Measurements from ENCODE around the gene C1QTNF6.

The C1QTNF6 gene

GRCh38 chr22:37160027-37160426 lies 28.0 kb downstream of the C1QTNF6 start:
- DNase-seq, result no peak

- no peak for DNase-seq
Observed at GRCh38 chr22:37158963-37159290, 29.1 kb downstream of the C1QTNF6 start.

DNA sequence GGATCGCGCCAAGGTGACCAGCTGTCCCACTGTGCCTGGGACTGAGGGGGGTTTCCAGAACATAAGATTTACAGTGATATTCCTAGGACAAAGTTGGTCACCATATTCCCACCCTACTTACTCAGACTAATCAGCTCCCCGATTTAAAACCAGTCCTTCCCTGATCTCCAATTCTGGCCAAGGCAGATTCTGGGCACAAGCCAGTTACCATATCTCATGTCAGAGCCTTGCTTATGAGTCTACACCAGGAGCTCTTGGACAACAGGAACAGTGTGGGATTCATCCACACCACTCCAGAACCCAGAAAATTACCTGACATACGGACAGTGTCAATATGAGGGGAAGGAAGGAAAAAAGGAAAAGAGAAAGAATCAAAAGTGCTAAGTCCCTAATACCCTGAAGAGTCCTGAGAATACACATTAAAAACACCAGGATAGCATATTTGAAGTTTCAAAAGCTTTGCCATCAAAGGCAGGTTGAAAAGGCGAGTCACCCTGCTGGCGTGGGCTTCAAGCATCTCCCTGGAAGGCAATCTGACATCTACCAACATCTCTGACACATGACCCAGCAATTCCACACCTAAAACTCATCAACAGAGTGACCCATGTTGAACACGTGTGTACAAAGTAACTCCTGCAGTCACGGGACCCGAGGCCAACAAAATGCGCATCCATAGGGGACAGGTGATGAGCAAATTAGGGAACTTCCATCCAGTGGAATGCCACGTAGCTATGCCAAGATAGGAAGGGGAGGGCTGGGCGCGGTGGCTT lies 30.3 kb downstream of the C1QTNF6 start:
- no peak for DNase-seq

GRCh38 chr22:37156686-37157435 lies 31.2 kb downstream of the C1QTNF6 start:
- no peak for DNase-seq

- DNase-seq, result no peak
Observed at GRCh38 chr22:37155971-37156370, 32.1 kb downstream of the C1QTNF6 start.

DNA sequence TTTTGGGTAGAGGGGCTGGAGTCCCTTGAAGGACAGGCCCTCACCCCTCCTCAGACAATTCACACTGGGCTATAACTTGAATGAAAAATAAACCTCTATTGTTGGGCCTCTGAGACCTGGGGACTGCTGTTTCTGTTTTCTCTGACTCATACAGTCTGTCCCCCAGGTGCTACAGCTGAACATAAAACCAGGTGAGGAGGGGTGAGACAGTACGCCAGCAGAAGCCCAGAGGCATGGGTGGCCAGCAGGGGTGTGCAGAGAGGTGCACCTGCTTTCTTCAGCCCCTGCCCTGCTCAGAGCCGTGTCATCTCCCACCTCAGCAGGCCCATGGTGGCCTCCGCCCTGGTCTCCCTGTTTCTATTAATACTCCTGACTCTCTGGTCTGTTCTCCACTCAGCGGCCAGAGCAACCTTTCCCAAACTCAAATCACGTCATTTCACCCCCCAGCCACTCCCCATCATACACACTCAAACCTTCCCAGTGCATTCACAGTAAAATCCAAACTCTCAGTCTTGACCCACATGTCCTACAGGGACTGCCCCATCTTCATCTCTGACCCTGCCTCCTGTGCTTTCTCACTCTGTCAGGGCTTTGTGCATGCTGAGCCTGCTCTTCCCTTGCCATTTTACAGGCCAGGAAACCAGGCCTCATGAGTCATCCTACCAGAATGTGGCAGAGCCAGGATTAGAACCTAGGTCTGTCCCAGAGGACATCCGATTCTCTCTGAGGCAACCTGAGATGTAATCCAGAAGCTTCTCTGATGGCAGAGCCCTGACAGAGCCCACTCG lies 32.9 kb downstream of the C1QTNF6 start:
- no peak for DNase-seq

DNA sequence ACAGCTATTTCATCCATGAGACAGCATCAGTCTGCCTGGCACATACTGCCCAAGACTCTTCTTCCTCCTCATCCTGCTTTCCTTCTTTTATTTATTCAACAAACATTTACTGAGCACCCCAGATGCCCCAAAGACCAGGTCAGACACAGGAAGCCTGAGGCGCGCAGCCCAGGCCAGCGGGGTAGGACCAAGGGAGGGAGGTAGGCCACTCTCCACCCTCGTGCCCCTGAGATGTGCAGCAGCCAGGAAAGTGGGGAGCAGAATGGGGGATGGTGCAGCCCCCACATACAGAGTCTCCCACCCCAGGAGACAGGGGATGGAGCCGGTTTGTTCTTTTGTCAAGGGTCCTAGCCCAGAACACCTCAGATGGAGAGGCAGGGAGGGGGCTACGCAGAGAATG lies 34.1 kb downstream of the C1QTNF6 start:
- DNase-seq, result no peak

- DNase-seq, result no peak
Observed at GRCh38 chr22:37151401-37151800, 36.6 kb downstream of the C1QTNF6 start.

DNA sequence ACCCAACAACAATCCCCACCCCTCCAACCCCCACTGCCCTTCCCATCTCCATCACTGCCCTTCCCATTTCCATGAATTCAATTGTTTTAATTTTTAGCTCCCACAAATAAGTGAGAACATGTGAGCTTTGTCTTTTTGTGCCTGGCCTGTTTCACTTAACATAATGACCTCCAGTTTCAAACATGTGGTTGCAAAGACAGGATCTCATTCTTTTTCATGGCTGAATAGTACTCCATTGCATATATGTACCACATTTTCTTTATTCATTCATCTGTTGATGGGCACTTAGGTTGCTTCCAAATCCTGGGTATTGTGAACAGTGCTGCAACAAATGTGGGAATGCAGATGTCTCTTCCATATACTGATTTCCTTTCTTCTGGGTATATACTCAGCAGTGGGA lies 37.3 kb downstream of the C1QTNF6 start:
- DNase-seq, result no peak

GRCh38 chr22:37148742-37149665 lies 39.0 kb downstream of the C1QTNF6 start:
- no peak for DNase-seq

DNA sequence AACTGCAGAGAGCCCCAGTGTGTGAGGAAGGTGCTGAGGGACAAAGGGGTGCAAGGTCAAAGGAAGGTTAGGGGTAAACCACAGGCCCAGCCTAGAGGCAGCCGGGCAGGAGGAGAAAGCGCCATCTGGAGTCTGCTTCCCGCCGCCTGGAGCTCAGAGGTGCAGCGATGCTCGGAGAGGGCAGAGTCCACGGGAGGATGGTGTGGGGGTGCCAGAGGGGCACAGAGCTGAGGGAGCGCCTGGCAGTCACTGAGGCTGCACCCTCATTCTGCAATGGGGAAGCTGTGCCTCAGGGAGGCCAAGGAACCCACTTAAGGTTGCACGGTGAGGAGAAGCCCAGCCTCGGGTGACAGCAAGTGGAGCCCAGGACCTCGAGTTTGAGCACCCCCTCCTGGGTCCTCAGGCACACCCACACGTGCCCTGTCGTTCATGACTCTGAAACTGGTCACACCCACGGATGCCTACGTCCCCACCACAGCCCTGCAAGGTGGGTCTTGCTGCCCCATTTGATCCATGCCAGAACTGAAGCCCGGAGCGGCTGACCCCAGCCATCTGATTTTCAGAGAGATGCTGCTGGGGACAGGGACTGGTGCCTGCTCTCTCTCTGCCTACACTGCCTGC lies 39.9 kb downstream of the C1QTNF6 start:
- no peak for DNase-seq

- no peak for DNase-seq
Observed at GRCh38 chr22:37147186-37147990, 40.7 kb downstream of the C1QTNF6 start.

- no peak for DNase-seq
Observed at GRCh38 chr22:37146507-37147180, 41.4 kb downstream of the C1QTNF6 start.

DNA sequence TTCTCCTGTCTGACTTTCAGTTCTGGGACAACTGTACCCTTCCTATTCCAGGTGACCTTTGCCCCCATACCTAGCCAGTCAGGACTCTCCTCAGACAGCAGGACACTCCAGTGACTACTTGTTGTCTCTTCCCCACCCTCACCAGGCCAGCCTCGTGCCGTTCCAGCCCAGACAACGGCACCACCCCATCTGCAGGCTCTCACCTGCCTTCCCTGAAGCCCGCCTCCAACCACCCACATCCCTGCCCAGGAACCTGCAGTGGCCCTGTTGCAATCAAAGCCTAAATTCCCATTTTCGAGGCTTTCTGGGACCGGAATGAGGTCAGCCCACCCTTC lies 42.0 kb downstream of the C1QTNF6 start:
- DNase-seq, result no peak

GRCh38 chr22:37145180-37146050 lies 42.6 kb downstream of the C1QTNF6 start:
- DNase-seq, result no peak

- DNase-seq, result no peak
Observed at GRCh38 chr22:37144180-37144554, 43.9 kb downstream of the C1QTNF6 start.

DNA sequence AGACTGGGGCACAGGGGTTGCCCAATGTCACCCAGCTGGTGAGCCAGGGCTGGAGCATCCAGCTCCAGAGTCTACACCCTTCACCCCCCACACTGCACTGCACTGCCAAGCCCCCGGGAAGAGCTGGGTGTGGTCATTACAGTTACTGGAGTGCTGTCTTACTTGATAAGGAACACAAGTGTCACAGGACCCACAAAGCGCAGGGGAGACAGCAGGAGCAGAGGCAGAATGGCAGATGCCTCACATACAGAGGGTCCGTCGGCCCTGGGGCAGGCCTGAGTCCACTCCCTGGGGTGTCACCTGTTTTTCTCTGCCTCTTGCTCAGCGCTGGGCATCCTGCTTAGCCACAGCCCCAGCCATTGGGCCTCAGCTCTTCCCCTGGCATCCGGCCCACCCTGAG lies 46.1 kb downstream of the C1QTNF6 start:
- DNase-seq, result no peak

- no peak for DNase-seq
Observed at GRCh38 chr22:37141476-37141875, 46.6 kb downstream of the C1QTNF6 start.

DNA sequence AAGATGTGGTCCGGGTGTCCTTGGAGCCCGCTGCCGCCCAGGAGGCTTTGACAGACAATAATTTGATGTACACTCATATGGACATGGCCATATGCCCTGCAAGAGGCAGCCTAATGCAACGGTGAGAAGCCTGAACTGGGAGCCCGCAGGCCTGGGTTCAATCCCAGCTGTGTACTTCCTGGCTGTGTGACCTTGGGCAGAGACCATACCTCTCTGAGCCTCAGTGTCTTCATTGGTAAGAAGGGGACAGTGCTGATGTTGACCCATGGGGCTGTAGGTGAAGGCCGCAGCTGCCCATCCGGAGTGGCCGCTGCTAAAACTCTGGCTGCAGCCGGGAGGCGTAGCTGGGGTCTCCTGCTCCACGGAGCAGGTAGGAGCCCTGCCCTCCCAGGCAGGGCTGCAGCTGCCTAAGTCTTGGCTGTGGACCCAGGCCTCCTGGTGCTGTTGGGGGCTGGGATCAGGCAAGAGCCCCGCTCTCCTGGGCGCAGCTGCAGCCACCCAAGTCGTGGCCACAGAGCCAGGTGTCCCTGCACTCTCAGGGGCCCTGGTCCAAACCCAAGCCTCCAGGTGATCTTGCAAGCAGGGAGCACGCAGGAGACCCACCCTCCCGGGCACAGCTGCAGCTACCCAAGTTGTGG lies 47.2 kb downstream of the C1QTNF6 start:
- DNase-seq, result no peak
